Pancreas (tissue), 10 donors: ENCODE results near the gene COX4I1. TPM values are rescaled to one million over a fixed set of nuclear protein-coding genes. Genes with fewer than 3 reads are reported as not detected.
"Not testable (repeated sequence)": the region's sequence is repeated elsewhere in the genome, so short reads cannot be mapped to it uniquely, and the experiment has no call there.

ENCODE experiments used
- ATAC-seq, 4 donors: fragments of 200-7000 bp; cut with Tn5 transposase; one replicate each; pipeline versions ENCODE4 v1.8.0 to v1.9.1; 2020; ENCODE audit warnings: mild to moderate bottlenecking in 4 of 4, moderate library complexity in 4 of 4
- DNase-seq, 6 donors: peaks; one replicate each; pipeline ENCODE4 v3.0.0-alpha.2; 2020
- FAIRE-seq: peaks from 2 replicates; lab custom pipeline; 2012; peaks lifted over from hg19 to GRCh38; lab: Jason Lieb, UNC
- H3K27ac ChIP-seq, 4 donors: fragments of 200-600 bp; sonication (generic); 1 replicate in 3 of 4; 2 replicates in 1 of 4; pipeline versions ENCODE4 v1.5.0 to v1.8.0; 2020
- H3K27me3 ChIP-seq, 4 donors: fragments of 200-600 bp; one replicate each; pipeline ENCODE4 v1.8.0; 2021
- H3K36me3 ChIP-seq, 3 donors: fragments of 200-600 bp; sonication (generic) in 1 of 3; one replicate each; pipeline versions ENCODE4 v1.5.0 to v1.8.0; 2020 to 2021
- H3K4me1 ChIP-seq, 3 donors: fragments of 200-600 bp; one replicate each; pipeline ENCODE4 v1.8.0; 2021
- H3K4me3 ChIP-seq, 4 donors: fragments of 200-600 bp; sonication (generic) in 2 of 4; one replicate each; pipeline versions ENCODE4 v1.5.0 to v1.8.0; 2020 to 2021
- H3K9me3 ChIP-seq, 4 donors: fragments of 200-600 bp; one replicate each; pipeline ENCODE4 v1.8.0; 2021
- CTCF ChIP-seq, 4 donors: fragments of 200-600 bp; sonication (generic) in 3 of 4; IDR thresholded peaks; one replicate each; pipeline versions ENCODE4 v1.5.0 to v1.8.0; 2021; ENCODE audit warnings: antibody characterized with exemption in 4 of 4
- WGBS, 2 donors: extraction: QIAGEN DNeasy Blood & Tissue Kit; methylation state at CpG; one replicate each; pipeline ENCODE4 v1.1.7; 2013; 5-methylcytosine and 5-hydroxymethylcytosine counted together
- intact Hi-C, 3 donors: fragments of 100-400 bp; cut with DNase I; formaldehyde crosslinking; loops; one replicate each; pipeline versions ENCODE4 v1.11.1 to v1.14.2; 2022
- polyA plus RNA-seq, 2 donors: library from polyadenylated mRNA; stranded (reverse); fragments of 200-250 nt; gene quantifications; one replicate each; pipeline ENCODE4 v1.2.3, GENCODE V29; 2013
- total RNA-seq, 6 donors: library from RNA; stranded (reverse); fragmentation: NEBNext Ultra II Directional in 4 of 6; extraction: Animal tissue kit (Norgen Biotek cat#: 25700) in 4 of 6; gene quantifications; one replicate each; pipeline versions ENCODE4 v1.2.1 to v1.2.4, GENCODE V29; 2021 to 2023
- donor health status: healthy with polysubstance abuse.
- donor health status: DM: no; HTN: no; CAD: no; lungs with moderate emphysema.
- donor health status: DM: no; HTN: no; CAD: no.
- donor health status: control.
- donor health status: control.
- donor health status: Bipolar disorder and iron deficiency.
- donor health status: DM: yes; HTN: yes; CAD: no.
- donor health status: DM: no; HTN: no; CAD: no.
- donor health status: DM: no; HTN: no; CAD: no.
- donor health status: DM: yes; HTN: yes; CAD: no.

Gene COX4I1
- total and polyA plus RNA-seq, 8 donors: 198 to 510 (median 260) TPM

- 43 to 62% methylated on average over 22 of the region's 22 CpGs for WGBS, 2 donors
Observed at GRCh38 chr16:85835956-85836705, 36.6 kb downstream of the COX4I1 start.

GRCh38 chr16:85836706-85837582, 37.4 kb downstream of the COX4I1 start:
- intact Hi-C loops: no loop called here
- H3K9me3 ChIP-seq: no peaks in the 10 kb centered on the region
- no peak overlapping the region for H3K4me3 ChIP-seq
- peak in 1 of 6 donors; percentile 23 for DNase-seq
- FAIRE-seq: no peak
- no peaks in the 10 kb centered on the region for H3K36me3 ChIP-seq
- no peak overlapping the region for H3K27ac ChIP-seq
- 46 to 53% methylated on average over 24 of the region's 24 CpGs for WGBS, 2 donors
- no peak for ATAC-seq
- H3K27me3 ChIP-seq: peaks cover 0 to 6% (median 0%) of the 10 kb centered on the region in 4 donors
- no peaks in the 10 kb centered on the region for H3K4me1 ChIP-seq
- TF ChIP-seq CTCF (IDR thresholded peaks at IDR 0.05): no peak

More at GRCh38 chr16:85835956-85836705, 36.6 kb downstream of the COX4I1 start:
- Histone ChIP-seq H3K4me1 (no peaks in the 10 kb centered on the region), H3K9me3 (no peaks in the 10 kb centered on the region), H3K27me3 (peaks cover 0 to 6% (median 0%) of the 10 kb centered on the region in 4 donors), H3K27ac (no peak overlapping the region), H3K4me3 (no peak overlapping the region), H3K36me3 (no peaks in the 10 kb centered on the region)
- DNase-seq: peak in 1 of 6 donors; percentile 37
- intact Hi-C loops: no loop called here
- no peak for FAIRE-seq
- ATAC-seq: no peak
- no peak for TF ChIP-seq CTCF (IDR thresholded peaks at IDR 0.05)

GRCh38 chr16:85837654-85838053, 38.2 kb downstream of the COX4I1 start:
- intact Hi-C loops, H3K27ac ChIP-seq, H3K4me1 ChIP-seq, H3K9me3 ChIP-seq, FAIRE-seq, H3K27me3 ChIP-seq, H3K36me3 ChIP-seq, H3K4me3 ChIP-seq, ATAC-seq: not testable (repeated sequence)
- peak in 1 of 6 donors; percentile 3 for DNase-seq
- WGBS, 2 donors: 66 to 80% methylated on average over 4 of the region's 4 CpGs

- H3K4me3 ChIP-seq: no peak overlapping the region
- H3K36me3 ChIP-seq: no peaks in the 10 kb centered on the region
- no peak for FAIRE-seq
- H3K27ac ChIP-seq: no peak overlapping the region
- no peaks in the 10 kb centered on the region for H3K4me1 ChIP-seq
- no peak for TF ChIP-seq CTCF (IDR thresholded peaks at IDR 0.05)
- H3K27me3 ChIP-seq: peaks cover 0 to 6% (median 0%) of the 10 kb centered on the region in 4 donors
- 63 to 75% methylated on average over 11 of the region's 11 CpGs for WGBS, 2 donors
- peak in 2 of 4 donors; percentile 16 to 44 for ATAC-seq
- intact Hi-C loops: no loop called here
- H3K9me3 ChIP-seq: no peaks in the 10 kb centered on the region
- DNase-seq: peak in 1 of 6 donors; percentile 19
Observed at GRCh38 chr16:85838381-85838780, 38.9 kb downstream of the COX4I1 start.

GRCh38 chr16:85838876-85839585, 39.5 kb downstream of the COX4I1 start:
- Histone ChIP-seq H3K9me3 (no peaks in the 10 kb centered on the region), H3K27me3 (peaks cover 0 to 6% (median 0%) of the 10 kb centered on the region in 4 donors), H3K36me3 (no peaks in the 10 kb centered on the region), H3K4me1 (no peaks in the 10 kb centered on the region), H3K27ac (no peak overlapping the region), H3K4me3 (no peak overlapping the region)
- no peak for DNase-seq
- TF ChIP-seq CTCF (IDR thresholded peaks at IDR 0.05): no peak
- intact Hi-C loops: no loop called here
- ATAC-seq: no peak
- 72 to 80% methylated on average over 21 of the region's 21 CpGs for WGBS, 2 donors
- no peak for FAIRE-seq
